Posterior cingulate gyrus (tissue), 11 donors: ENCODE results near the gene FMNL2.
A peak's percentile ranks its signal among the peaks of the same experiment; 100 is the strongest.

ENCODE experiments used
- DNase-seq, 10 donors: peaks; one replicate each; pipeline versions ENCODE4 v3.0.0 to v3.0.0-alpha.2; 2020 to 2021; ENCODE audit warnings: mixed read lengths in 3 of 10
- intact Hi-C: fragments of 100-400 bp; cut with DNase I; formaldehyde crosslinking; loops from one replicate; pipeline ENCODE4 v1.15.1; 2023

FMNL2 gene

GRCh38 chr2:152622219-152622618, 287.2 kb downstream of the FMNL2 start:
- no peak for DNase-seq
- intact Hi-C loops: no loop called here

- intact Hi-C loops: no loop called here
- DNase-seq: peak in 1 of 10 donors; percentile 44
These were observed 288.2 kb downstream of the FMNL2 start for GRCh38 chr2:152623076-152623740.

- intact Hi-C loops: no loop called here
- no peak for DNase-seq
These were observed 288.8 kb downstream of the FMNL2 start for GRCh38 chr2:152623775-152624174.

- intact Hi-C loops: loop anchor here (5.0 kb wide), 2 partner anchors 288 to 448 kb away; partner anchors contain the start of genes FMNL2 and STAM2
- DNase-seq: no peak
These were observed 289.8 kb downstream of the FMNL2 start for GRCh38 chr2:152624805-152625204.

- DNase-seq: no peak
- intact Hi-C loops: loop anchor here (2.0 to 5.0 kb wide), 3 partner anchors 290 to 450 kb away; partner anchors contain the start of genes FMNL2 and STAM2
These were observed 292.0 kb downstream of the FMNL2 start for GRCh38 chr2:152626911-152627339.

- DNase-seq: no peak
- intact Hi-C loops: loop anchor here (2.0 to 5.0 kb wide), 3 partner anchors 290 to 450 kb away; partner anchors contain the start of genes FMNL2 and STAM2
These were observed 292.5 kb downstream of the FMNL2 start for GRCh38 chr2:152627351-152627957.

GRCh38 chr2:152629202-152629601, 294.2 kb downstream of the FMNL2 start:
- intact Hi-C loops: loop anchor here (5.0 kb wide), 2 partner anchors 292 to 452 kb away; partner anchors contain the start of genes FMNL2 and STAM2
- no peak for DNase-seq

- DNase-seq: no peak
- intact Hi-C loops: loop anchor here (10.0 kb wide), 1 partner anchor 596 kb away; no protein-coding TSS in a partner anchor
These were observed 295.5 kb downstream of the FMNL2 start for GRCh38 chr2:152630466-152630865.

- DNase-seq: no peak
- intact Hi-C loops: loop anchor here (10.0 kb wide), 1 partner anchor 598 kb away; no protein-coding TSS in a partner anchor
These were observed 297.8 kb downstream of the FMNL2 start for GRCh38 chr2:152632736-152633135.

- intact Hi-C loops: loop anchor here (2.0 to 10.0 kb wide), 3 partner anchors 48 to 601 kb away; no protein-coding TSS in a partner anchor
These were observed 300.8 kb downstream of the FMNL2 start for GRCh38 chr2:152635635-152636298.

GRCh38 chr2:152637251-152637650, 302.3 kb downstream of the FMNL2 start:
- no peak for DNase-seq
- intact Hi-C loops: loop anchor here (5.0 to 10.0 kb wide), 2 partner anchors 50 to 602 kb away; no protein-coding TSS in a partner anchor

More at GRCh38 chr2:152635635-152636298, 300.8 kb downstream of the FMNL2 start:
- DNase-seq: peak in 7 of 10 donors; percentile 31 to 83 (median 70)

- intact Hi-C loops: loop anchor here (5.0 to 10.0 kb wide), 2 partner anchors 51 to 603 kb away; no protein-coding TSS in a partner anchor
- no peak for DNase-seq
These were observed 303.1 kb downstream of the FMNL2 start for GRCh38 chr2:152638056-152638455.

- DNase-seq: no peak
- intact Hi-C loops: loop anchor here (5.0 to 10.0 kb wide), 2 partner anchors 51 to 604 kb away; no protein-coding TSS in a partner anchor
These were observed 303.6 kb downstream of the FMNL2 start for GRCh38 chr2:152638590-152638989.

- intact Hi-C loops: no loop called here
- no peak for DNase-seq
These were observed 309.4 kb downstream of the FMNL2 start for GRCh38 chr2:152644189-152644873.

GRCh38 chr2:152646264-152646663, 311.3 kb downstream of the FMNL2 start:
- intact Hi-C loops: no loop called here
- no peak for DNase-seq

GRCh38 chr2:152646775-152647174, 311.8 kb downstream of the FMNL2 start:
- intact Hi-C loops: no loop called here
- DNase-seq: no peak

- intact Hi-C loops: no loop called here
- peak in 8 of 10 donors; percentile 33 to 86 (median 46) for DNase-seq
These were observed 312.6 kb downstream of the FMNL2 start for GRCh38 chr2:152647552-152647951.

- no peak for DNase-seq
- intact Hi-C loops: no loop called here
These were observed 313.4 kb downstream of the FMNL2 start for GRCh38 chr2:152648336-152648735.

- intact Hi-C loops: no loop called here
- DNase-seq: no peak
These were observed 315.0 kb downstream of the FMNL2 start for GRCh38 chr2:152649997-152650396.

GRCh38 chr2:152650768-152651371, 315.9 kb downstream of the FMNL2 start:
- intact Hi-C loops: no loop called here

More at GRCh38 chr2:152650768-152651371, 315.9 kb downstream of the FMNL2 start:
- DNase-seq: no peak
